Heart left ventricle (tissue), 16 donors: ENCODE results near the gene TBC1D1. TPM values are rescaled to one million over a fixed set of nuclear protein-coding genes. Genes with fewer than 3 reads are reported as not detected.

ENCODE experiments used
- ATAC-seq, 4 donors: fragments of 200-7000 bp; cut with Tn5 transposase; one replicate each; pipeline ENCODE4 v1.9.1; 2020 to 2022; ENCODE audit warnings: moderate library complexity in 4 of 4, mild to moderate bottlenecking in 3 of 4, moderate number of reproducible peaks in 1 of 4
- DNase-seq, 5 donors: peaks; one replicate each; pipeline ENCODE4 v3.0.0-alpha.2; 2020
- H3K27ac ChIP-seq, 12 donors: fragments of 200-600 bp; sonication (generic) in 4 of 12; one replicate each; pipeline versions ENCODE4 v1.5.0 to v1.8.0; 2016 to 2022; ENCODE audit warnings: mild to moderate bottlenecking in 2 of 12
- H3K27me3 ChIP-seq, 9 donors: fragments of 200-600 bp; sonication (generic) in 2 of 9; one replicate each; pipeline versions ENCODE4 v1.5.1 to v1.8.0; 2016 to 2022; ENCODE audit warnings: mild to moderate bottlenecking in 3 of 9
- H3K36me3 ChIP-seq, 9 donors: fragments of 200-600 bp; sonication (generic) in 2 of 9; one replicate each; pipeline versions ENCODE4 v1.5.0 to v1.8.0; 2018 to 2022; ENCODE audit warnings: mild to moderate bottlenecking in 2 of 9
- H3K4me1 ChIP-seq, 12 donors: fragments of 200-600 bp; sonication (generic) in 4 of 12; one replicate each; pipeline versions ENCODE4 v1.5.0 to v1.8.0; 2016 to 2022; ENCODE audit warnings: mild to moderate bottlenecking in 3 of 12
- H3K4me3 ChIP-seq, 12 donors: fragments of 200-600 bp; sonication (generic) in 4 of 12; one replicate each; pipeline versions ENCODE4 v1.5.0 to v1.8.0; 2017 to 2022; ENCODE audit warnings: mild to moderate bottlenecking in 9 of 12, moderate library complexity in 4 of 12
- H3K9me3 ChIP-seq, 12 donors: fragments of 200-600 bp; sonication (generic) in 4 of 12; one replicate each; pipeline versions ENCODE4 v1.5.0 to v1.8.0; 2016 to 2022; ENCODE audit warnings: mild to moderate bottlenecking in 1 of 12
- POLR2A ChIP-seq, 2 donors: fragments of 450-650 bp; IDR thresholded peaks; one replicate each; pipeline ENCODE4 v1.6.1; 2017; ENCODE audit warnings: antibody characterized with exemption in 2 of 2, mild to moderate bottlenecking in 2 of 2, moderate library complexity in 2 of 2
- WGBS, 4 donors: extraction: QIAGEN DNeasy Blood & Tissue Kit in 2 of 4; methylation state at CpG; one replicate each; pipeline versions ENCODE4 v1.1.5 to v1.1.7; 2013 to 2018; 5-methylcytosine and 5-hydroxymethylcytosine counted together
- intact Hi-C, 10 donors: fragments of 100-400 bp; cut with DNase I; formaldehyde crosslinking; loops; one replicate each; pipeline versions ENCODE4 v1.11.1 to v1.14.2; 2022
- polyA plus RNA-seq, 2 donors: library from polyadenylated mRNA; stranded (reverse); fragments of 200-250 nt; gene quantifications; one replicate each; pipeline ENCODE4 v1.2.3, GENCODE V29; 2013
- total RNA-seq, 9 donors: library from RNA; depleted of rRNA in 2 of 9; stranded (reverse); fragments of >200 nt in 2 of 9; fragmentation: NEBNext Ultra II Directional in 3 of 9; extraction: Animal tissue kit (Norgen Biotek cat#: 25700) in 3 of 9; gene quantifications; one replicate each; pipeline versions ENCODE4 v1.1.0 to v1.2.4, GENCODE V29; 2016 to 2023
- TF ChIP-seq, protein P1 (sequence below), 12 donors: fragments of 200-600 bp; sonication (generic) in 4 of 12; IDR thresholded peaks; one replicate each; pipeline versions ENCODE4 v1.5.0 to v1.8.0; 2018 to 2022; ENCODE audit warnings: antibody characterized with exemption in 12 of 12, mild to moderate bottlenecking in 5 of 12
- donor health status: ischemic (EF 13 %, LVEDD 7.1; RV severe dilation, severe dysfunction).
- donor health status: healthy with polysubstance abuse.
- donor health status: DM: no; HTN: yes; CAD: no.
- donor health status: DM: no; HTN: no; CAD: no.
- donor health status: ischemic (EF 25% LVEDD 6.9; RV normal size, moderate dysfunction).
- donor health status: ischemic (EF 25% LVEDD 5.7; RV mildly dilated, moderate dysfunction).
- donor health status: healthy.
- donor health status: DM: yes; HTN: yes; CAD: no.
- donor health status: ischemic (EF 35%, LVEDD 5.7; RV mildly dilated, moderate dysfunction).
- donor health status: nonischemic (EF 11% LVEDD 7.7; RV severe dilation, severe dysfunction).
- donor health status: DM: yes; HTN: yes; CAD: no.
- donor health status: PGD.
- donor health status: ischemic (EF 29% LVEDD 5.4; RV normal size, mild dysfunction).
- donor health status: nonischemic (EF 23%, LVEDD 6.1; RV moderate dilation, normal function).

The TBC1D1 gene
- total and polyA plus RNA-seq, 11 donors, result 81.7 to 269 (median 140) TPM

DNA sequence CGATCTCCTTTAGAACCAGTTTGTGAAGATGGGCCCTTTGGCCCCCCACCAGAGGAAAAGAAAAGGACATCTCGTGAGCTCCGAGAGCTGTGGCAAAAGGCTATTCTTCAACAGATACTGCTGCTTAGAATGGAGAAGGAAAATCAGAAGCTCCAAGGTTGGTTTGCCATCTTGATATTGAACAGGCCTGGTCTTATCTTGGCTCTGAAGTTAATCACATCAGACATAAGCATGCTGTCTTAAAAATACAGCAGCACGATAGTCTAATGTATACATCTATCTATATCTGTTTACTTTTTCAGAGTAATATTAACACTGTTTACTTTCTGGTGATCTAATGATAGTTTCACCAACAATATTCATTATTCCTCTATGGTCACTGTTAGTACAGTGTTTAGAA lies 199.1 kb downstream of the TBC1D1 start:
- Histone ChIP-seq H3K36me3 (peaks cover 0 to 52% (median 30%) of the 10 kb centered on the region in 9 donors), H3K4me1 (peaks cover 0 to 52% (median 36%) of the 10 kb centered on the region in 12 donors), H3K27ac (no peak overlapping the region), H3K4me3 (no peak overlapping the region), H3K9me3 (no peaks in the 10 kb centered on the region), H3K27me3 (no peaks in the 10 kb centered on the region)
- ATAC-seq (no peak), DNase-seq (no peak)
- intact Hi-C loops, result loop anchor here in 2 of 10 donors (5.0 kb wide), 2 partner anchors 42 to 62 kb away; no protein-coding TSS in a partner anchor
- 72 to 81% (median 78%) methylated on average over 4 of the region's 4 CpGs for WGBS, 4 donors
- TF ChIP-seq, protein P1, sequence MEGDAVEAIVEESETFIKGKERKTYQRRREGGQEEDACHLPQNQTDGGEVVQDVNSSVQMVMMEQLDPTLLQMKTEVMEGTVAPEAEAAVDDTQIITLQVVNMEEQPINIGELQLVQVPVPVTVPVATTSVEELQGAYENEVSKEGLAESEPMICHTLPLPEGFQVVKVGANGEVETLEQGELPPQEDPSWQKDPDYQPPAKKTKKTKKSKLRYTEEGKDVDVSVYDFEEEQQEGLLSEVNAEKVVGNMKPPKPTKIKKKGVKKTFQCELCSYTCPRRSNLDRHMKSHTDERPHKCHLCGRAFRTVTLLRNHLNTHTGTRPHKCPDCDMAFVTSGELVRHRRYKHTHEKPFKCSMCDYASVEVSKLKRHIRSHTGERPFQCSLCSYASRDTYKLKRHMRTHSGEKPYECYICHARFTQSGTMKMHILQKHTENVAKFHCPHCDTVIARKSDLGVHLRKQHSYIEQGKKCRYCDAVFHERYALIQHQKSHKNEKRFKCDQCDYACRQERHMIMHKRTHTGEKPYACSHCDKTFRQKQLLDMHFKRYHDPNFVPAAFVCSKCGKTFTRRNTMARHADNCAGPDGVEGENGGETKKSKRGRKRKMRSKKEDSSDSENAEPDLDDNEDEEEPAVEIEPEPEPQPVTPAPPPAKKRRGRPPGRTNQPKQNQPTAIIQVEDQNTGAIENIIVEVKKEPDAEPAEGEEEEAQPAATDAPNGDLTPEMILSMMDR (IDR thresholded peaks at IDR 0.05), result no peak
- no peak for TF ChIP-seq POLR2A (IDR thresholded peaks at IDR 0.05)

DNA sequence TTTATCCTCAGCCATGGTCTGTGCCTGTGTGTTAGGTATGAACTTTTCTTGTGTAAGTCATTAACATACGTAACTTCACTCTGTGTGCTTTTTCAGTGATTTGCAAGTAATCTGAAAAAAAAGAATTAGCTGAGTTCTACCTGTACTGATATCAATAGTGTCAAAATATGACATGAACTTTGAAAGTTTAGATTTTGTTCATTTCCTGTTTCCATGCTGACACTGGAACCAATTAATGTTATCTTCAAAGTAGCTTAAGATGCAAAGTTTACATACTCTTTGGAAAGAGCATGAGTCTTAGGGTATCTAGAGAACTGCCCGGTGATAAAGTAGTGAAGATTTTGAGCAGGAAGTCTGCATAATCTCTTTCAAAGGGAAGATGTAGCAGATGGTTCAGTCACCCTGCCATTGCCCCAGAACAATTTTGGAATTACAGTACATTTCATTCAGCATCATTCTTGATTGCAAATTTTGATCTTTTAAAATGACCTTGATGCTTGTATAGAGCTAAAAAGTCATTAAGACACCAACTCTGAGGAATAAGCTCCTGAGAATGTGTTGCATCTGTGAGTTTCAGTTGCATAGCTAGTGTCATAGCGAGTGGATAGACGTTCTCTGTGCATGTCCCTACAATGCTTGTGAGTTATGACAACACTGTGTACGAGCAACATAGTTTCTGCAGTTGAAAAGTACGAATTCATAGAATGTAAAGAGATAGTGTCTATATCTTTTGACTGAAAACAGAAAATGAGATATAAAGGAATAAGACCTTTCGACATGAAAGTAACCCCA lies 199.8 kb downstream of the TBC1D1 start:
- no peak for ATAC-seq
- intact Hi-C loops, result no loop called here
- H3K4me1 ChIP-seq, result peaks cover 0 to 45% (median 30%) of the 10 kb centered on the region in 12 donors

DNA sequence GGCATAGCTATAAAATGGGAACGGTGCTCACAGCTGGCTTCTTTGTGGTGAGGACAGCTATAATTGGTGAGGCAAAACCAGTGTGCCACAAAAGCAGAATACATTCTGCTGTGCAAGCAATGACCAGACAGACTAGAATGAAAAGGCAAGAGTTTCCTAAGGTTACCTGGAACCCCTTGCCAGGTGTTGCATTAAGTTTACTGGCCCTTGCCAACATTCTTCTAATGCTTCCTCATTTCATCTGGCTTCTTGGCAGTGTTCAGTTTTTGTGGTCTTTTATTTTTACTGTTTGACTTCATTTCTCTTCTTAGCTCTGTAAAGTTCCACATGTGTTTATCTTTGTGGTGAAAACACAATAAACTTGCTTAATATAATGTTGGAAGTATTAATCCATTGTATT lies 200.8 kb downstream of the TBC1D1 start:
- Histone ChIP-seq H3K27me3 (no peaks in the 10 kb centered on the region), H3K27ac (no peak overlapping the region), H3K4me1 (peaks cover 0 to 35% (median 21%) of the 10 kb centered on the region in 12 donors), H3K4me3 (no peak overlapping the region), H3K36me3 (peaks cover 0 to 58% (median 39%) of the 10 kb centered on the region in 9 donors), H3K9me3 (no peaks in the 10 kb centered on the region)
- ATAC-seq (no peak), DNase-seq (no peak)
- WGBS, 4 donors, result 75 to 82% (median 79%) methylated on average over 1 of the region's 1 CpG
- intact Hi-C loops, result no loop called here
- TF ChIP-seq, protein P1 (IDR thresholded peaks at IDR 0.05), result no peak
- TF ChIP-seq POLR2A (IDR thresholded peaks at IDR 0.05), result no peak

More for the DNA sequence above, 199.8 kb downstream of the TBC1D1 start:
- H3K36me3 ChIP-seq, result peaks cover 0 to 53% (median 30%) of the 10 kb centered on the region in 9 donors
- H3K27ac ChIP-seq, result no peak overlapping the region
- TF ChIP-seq, protein P1 (IDR thresholded peaks at IDR 0.05), result no peak
- TF ChIP-seq POLR2A (IDR thresholded peaks at IDR 0.05), result no peak
- no peaks in the 10 kb centered on the region for H3K27me3 ChIP-seq
- H3K9me3 ChIP-seq, result no peaks in the 10 kb centered on the region
- WGBS, 4 donors, result 87 to 93% (median 89%) methylated on average over 7 of the region's 7 CpGs
- H3K4me3 ChIP-seq, result no peak overlapping the region
- DNase-seq, result no peak

DNA sequence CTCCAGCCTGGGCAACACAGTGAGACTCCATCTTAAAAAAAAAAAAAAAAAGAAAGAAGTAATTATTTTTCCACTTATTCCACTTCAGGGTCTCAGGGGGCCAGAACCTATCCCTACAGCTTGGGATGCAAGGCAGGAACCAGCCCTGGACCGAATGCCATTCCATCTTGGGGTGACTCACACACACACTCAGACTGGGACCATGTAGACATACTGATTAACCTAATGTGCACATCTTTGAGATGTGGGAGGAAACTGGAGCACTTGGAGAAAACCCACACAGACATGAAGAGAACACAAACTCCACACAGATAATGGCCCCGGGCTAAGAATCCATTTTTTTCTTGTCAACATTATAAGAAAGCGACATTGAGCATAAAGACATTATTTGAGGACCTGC lies 201.8 kb downstream of the TBC1D1 start:
- TF ChIP-seq, protein P1 (IDR thresholded peaks at IDR 0.05), result no peak
- TF ChIP-seq POLR2A (IDR thresholded peaks at IDR 0.05), result no peak
- intact Hi-C loops, result no loop called here
- peaks cover 0 to 28% (median 16%) of the 10 kb centered on the region in 12 donors for H3K4me1 ChIP-seq
- H3K36me3 ChIP-seq, result peaks cover 0 to 67% (median 42%) of the 10 kb centered on the region in 9 donors
- ATAC-seq (no peak), DNase-seq (no peak)
- H3K27me3 ChIP-seq, result no peaks in the 10 kb centered on the region
- no peaks in the 10 kb centered on the region for H3K9me3 ChIP-seq
- 85 to 94% (median 86%) methylated on average over 3 of the region's 3 CpGs for WGBS, 4 donors
- no peak overlapping the region for H3K27ac ChIP-seq
- H3K4me3 ChIP-seq, result no peak overlapping the region
